ENCODE measurements around the gene TRMT1.

DNA sequence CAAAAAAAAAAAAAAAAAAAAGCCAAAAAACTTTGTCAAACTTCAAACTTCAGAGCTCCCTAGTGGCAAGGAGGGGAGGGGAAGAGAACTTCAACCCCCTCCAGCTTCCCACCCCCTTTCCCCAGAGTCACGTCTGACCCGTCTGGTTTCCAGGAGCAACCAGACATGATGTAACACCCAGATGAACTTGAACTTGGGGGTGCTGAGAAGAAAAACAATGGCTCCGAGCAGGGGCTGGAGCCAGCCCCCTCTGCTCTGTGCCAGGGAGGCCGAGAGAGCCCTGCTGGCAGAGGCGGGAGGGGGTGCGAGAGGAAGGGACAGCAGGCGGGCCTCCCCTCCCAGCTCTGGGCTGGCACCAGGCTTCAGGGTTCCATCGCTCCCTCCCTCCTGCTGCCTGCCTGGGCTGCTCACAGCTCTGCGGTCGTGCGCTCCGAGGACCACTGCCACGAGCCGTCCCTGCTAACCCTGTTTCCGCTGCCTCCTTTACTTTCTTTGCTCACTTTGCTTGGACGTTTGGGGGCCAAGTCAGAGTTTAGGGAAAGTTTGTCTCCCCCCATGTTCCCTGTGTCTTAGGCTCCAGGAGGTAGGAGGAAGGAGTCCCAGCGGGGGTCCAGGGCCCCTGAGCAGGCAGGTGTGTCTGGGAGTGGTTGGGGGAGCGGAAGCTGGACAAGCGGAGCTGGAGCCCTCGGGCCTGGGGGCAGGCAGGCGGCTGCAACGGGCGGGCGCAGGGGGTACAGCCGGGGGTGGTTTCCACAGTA, 25.0 kb downstream of the TRMT1 start:
- TF ChIP-seq SIN3A (IDR thresholded peaks at IDR 0.05; ENCODE audit: borderline replicate concordance, insufficient read depth, low read depth, low read length) (no peak), POLR2AphosphoS5 (IDR thresholded peaks at IDR 0.05; ENCODE audit: low read depth, low read length) (no peak)
- TF ChIP-seq, protein P1, sequence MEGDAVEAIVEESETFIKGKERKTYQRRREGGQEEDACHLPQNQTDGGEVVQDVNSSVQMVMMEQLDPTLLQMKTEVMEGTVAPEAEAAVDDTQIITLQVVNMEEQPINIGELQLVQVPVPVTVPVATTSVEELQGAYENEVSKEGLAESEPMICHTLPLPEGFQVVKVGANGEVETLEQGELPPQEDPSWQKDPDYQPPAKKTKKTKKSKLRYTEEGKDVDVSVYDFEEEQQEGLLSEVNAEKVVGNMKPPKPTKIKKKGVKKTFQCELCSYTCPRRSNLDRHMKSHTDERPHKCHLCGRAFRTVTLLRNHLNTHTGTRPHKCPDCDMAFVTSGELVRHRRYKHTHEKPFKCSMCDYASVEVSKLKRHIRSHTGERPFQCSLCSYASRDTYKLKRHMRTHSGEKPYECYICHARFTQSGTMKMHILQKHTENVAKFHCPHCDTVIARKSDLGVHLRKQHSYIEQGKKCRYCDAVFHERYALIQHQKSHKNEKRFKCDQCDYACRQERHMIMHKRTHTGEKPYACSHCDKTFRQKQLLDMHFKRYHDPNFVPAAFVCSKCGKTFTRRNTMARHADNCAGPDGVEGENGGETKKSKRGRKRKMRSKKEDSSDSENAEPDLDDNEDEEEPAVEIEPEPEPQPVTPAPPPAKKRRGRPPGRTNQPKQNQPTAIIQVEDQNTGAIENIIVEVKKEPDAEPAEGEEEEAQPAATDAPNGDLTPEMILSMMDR (IDR thresholded peaks at IDR 0.05) = no peak
- TF ChIP-seq, protein P2, sequence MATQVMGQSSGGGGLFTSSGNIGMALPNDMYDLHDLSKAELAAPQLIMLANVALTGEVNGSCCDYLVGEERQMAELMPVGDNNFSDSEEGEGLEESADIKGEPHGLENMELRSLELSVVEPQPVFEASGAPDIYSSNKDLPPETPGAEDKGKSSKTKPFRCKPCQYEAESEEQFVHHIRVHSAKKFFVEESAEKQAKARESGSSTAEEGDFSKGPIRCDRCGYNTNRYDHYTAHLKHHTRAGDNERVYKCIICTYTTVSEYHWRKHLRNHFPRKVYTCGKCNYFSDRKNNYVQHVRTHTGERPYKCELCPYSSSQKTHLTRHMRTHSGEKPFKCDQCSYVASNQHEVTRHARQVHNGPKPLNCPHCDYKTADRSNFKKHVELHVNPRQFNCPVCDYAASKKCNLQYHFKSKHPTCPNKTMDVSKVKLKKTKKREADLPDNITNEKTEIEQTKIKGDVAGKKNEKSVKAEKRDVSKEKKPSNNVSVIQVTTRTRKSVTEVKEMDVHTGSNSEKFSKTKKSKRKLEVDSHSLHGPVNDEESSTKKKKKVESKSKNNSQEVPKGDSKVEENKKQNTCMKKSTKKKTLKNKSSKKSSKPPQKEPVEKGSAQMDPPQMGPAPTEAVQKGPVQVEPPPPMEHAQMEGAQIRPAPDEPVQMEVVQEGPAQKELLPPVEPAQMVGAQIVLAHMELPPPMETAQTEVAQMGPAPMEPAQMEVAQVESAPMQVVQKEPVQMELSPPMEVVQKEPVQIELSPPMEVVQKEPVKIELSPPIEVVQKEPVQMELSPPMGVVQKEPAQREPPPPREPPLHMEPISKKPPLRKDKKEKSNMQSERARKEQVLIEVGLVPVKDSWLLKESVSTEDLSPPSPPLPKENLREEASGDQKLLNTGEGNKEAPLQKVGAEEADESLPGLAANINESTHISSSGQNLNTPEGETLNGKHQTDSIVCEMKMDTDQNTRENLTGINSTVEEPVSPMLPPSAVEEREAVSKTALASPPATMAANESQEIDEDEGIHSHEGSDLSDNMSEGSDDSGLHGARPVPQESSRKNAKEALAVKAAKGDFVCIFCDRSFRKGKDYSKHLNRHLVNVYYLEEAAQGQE (IDR thresholded peaks at IDR 0.05; ENCODE audit: insufficient read depth in 1 of 2, low read depth in 2 of 2, low read length in 1 of 2) = no peak

Measured in Panc1 (cell line).